Left ventricle myocardium superior (tissue), 1 donor: Measurements from ENCODE around the gene ZNF524. TPM values are rescaled to one million over a fixed set of nuclear protein-coding genes. Genes with fewer than 3 reads are reported as not detected.
A peak's percentile ranks its signal among the peaks of the same experiment; 100 is the strongest.

Source experiments
- ATAC-seq: fragments of 200-7000 bp; cut with Tn5 transposase; one replicate; pipeline ENCODE4 v1.9.1; 2020; ENCODE audit warnings: mild to moderate bottlenecking, moderate library complexity
- DNase-seq: peaks from one replicate; pipeline ENCODE4 v3.0.0-alpha.2; 2020
- intact Hi-C: fragments of 100-400 bp; cut with micrococcal nuclease; formaldehyde crosslinking; loops from one replicate; pipeline ENCODE4 v1.11.0; 2022
- total RNA-seq: library from RNA; stranded (reverse); fragmentation: NEBNext Ultra II Directional; extraction: Animal tissue kit (Norgen Biotek cat#: 25700); gene quantifications from one replicate; pipeline ENCODE4 v1.2.1, GENCODE V29; 2021
- donor health status: DM: no; HTN: yes; CAD: no; lungs with severe emphysema.

The ZNF524 gene
- total RNA-seq, 1 donor from 2014 or later: 17.0 TPM

DNA sequence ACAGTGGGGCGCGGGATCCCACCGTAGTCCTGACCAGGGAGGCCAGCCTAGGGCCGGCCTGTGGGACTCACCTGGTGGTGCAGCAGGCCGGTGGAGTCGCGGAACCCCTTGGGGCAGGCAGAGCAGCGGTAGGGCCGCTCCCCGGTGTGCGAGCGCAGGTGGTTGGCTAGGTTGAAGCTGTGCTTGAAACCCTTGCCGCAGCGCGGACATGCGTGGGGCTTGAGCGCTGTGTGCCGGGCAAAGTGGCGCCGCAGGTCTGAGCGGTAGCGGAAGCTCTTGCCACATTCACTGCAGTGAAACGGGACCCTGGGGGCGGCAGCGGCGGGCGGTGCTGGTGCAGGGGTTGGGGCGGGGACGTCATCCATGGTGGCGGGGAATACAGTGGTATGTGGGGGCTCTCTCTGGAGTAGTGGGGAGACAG lies 2.6 kb upstream of the ZNF524 start:
- peak; percentile 48 for DNase-seq
- intact Hi-C loops: no loop called here

DNA sequence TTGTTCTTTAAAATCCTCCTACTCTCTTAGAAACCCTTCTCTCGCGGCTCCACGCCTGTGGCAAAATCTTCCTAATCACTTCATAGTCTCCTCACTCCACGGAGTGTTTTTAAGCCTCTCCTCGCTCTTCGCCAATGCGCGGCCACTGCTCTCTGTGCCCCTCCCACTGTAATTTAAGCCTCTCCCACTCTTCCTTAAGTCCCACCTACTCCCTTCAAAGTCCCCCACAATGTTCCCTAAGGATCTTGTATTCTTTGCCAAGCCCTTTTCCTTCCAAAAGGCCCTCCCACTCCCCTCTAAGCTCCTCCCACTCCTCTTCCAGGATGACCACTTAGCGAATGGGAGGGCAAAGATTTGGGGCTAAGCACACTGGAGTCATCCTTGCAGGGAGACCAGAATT lies 2.1 kb upstream of the ZNF524 start:
- intact Hi-C loops: no loop called here
- no peak for ATAC-seq
- no peak for DNase-seq

More for the DNA sequence above, 2.6 kb upstream of the ZNF524 start:
- no peak for ATAC-seq

DNA sequence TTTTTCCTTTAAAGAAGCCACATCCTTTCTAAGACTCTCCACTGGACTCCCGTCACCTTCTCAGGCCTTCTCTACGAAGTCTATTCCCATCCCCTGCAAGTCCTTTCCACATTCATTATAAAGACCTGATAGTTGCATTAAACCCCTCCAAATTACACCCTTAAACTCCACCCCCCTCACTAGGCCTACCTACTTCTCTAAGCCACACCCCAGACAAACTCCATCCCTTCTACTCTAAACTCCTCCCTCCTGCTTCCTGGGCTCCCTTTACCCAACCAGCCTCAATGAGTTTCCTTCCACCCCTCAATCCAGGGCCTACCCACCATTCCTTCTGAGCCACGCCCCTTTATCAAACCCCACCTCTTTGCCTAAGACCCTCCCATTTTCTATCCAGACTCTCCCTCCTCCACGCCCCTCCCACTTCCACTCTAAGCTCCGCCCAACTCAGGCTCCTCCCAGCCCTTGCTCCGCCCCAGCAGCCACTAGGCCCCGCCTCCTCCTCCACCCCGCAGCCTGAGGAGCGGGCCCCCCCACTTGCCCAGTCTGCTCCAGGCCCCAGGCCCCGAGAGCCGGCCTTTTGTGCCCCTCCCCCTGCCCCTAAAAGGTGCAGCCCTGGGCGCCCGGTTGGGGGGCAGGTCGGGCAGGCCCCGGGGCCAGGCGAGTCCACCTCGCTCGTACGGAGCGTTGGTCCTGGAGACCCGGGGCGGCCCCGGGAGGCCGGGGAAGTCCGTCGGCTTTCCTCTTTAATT lies 1.2 kb upstream of the ZNF524 start:
- peak; percentile 93 for DNase-seq
- peak; percentile 78 for ATAC-seq
- intact Hi-C loops: no loop called here

DNA sequence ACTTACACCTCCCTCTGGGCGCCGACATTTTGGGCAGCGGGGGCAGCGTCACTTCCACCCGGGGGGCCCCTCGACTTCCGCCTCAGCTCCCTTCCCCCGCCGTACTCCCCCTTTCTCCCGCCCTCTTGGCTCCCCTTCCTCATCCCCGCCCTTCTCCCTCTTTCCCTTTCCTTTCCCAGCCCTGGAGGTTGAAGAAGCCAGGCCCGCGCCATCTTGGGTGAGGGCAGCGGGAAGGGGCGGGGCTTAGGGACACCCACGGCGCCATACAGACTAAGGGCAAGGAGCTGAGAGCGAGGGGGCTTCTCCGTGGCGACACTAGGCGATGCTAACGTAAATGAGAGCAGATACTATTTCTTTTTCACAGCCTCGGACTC lies 633 bp upstream of the ZNF524 start, which contains the start of gene FIZ1:
Gene FIZ1, minus strand, starts transcription at position 50 of the 374 bp plus-strand sequence. CDS start 1,652 bp downstream, outside the sequence.
- DNase-seq (peak; percentile 98), ATAC-seq (peak; percentile 88)
- intact Hi-C loops: no loop called here

DNA sequence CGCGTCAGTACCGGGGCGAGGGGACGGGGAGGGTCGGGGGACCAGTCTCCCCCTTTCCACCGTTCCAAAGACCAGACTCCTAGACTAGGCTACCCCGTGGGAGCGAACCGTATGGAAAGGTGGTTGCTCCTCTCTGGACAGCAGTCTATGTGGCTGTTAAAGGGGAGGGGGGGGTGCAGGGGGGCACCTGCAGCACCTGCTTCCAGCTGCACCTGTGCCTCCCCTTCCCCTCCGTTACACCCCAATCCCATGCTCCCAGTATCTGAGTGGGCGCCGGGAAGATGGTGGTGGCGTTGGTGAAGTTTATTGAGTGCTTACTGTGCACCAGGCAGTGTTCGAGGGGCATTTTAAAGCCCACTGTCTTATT lies 557 bp downstream of the ZNF524 start:
- DNase-seq (no peak), ATAC-seq (no peak)
- intact Hi-C loops: loop anchor here (10.0 kb wide), 1 partner anchor 86 kb away; no protein-coding TSS in a partner anchor

DNA sequence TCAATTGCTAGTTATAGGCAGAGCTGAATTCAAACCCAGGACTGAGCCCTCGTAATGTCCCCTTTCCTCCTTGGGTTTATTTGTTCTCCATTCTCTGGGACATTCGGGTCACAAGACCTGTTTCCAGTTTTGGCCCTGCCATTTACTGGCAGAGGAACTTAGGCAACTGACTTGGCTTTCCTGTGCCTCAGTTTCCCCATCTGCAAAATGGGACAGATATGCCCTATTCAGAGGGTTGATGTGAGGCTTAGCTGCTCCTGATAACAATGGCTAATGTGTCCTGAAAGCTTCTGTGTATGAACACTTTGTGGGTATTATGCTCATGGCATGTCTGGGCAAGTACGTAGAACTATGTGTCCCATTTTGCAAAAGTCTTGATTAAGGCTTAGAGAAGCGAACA lies 996 bp downstream of the ZNF524 start:
- ATAC-seq (no peak), DNase-seq (no peak)
- intact Hi-C loops: loop anchor here (10.0 kb wide), 1 partner anchor 86 kb away; no protein-coding TSS in a partner anchor

DNA sequence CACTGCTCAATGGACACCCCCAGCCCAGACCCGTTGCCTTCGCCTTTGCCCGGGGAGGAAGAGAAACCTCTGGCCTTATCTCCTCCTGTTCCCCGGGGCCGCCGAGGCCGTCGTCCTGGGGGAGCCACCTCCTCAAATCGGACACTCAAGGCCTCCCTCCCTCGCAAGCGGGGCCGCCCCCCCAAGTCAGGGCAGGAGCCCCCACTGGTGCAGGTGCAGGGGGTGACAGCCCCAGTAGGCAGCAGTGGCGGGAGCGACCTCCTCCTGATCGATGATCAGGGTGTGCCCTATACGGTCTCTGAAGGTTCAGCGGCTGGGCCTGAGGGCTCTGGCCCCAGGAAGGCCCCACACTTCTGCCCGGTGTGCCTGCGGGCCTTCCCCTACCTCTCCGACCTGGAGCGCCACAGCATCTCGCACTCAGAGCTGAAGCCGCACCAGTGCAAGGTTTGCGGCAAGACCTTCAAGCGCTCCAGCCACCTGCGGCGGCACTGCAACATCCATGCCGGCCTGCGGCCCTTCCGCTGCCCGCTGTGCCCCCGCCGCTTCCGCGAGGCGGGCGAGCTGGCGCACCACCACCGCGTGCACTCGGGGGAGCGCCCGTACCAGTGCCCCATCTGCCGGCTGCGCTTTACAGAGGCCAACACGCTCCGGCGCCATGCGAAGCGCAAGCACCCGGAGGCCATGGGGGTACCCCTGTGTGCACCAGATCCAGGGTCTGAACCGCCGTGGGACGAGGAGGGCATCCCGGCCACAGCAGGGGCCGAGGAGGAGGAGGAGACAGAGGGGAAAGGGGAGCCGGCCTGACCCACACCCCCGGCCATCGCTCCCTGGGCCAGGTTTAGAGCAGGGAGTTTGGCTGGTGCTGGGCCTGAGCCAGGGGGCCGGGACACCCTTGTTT lies 2.3 kb downstream of the ZNF524 start:
- DNase-seq: peak; percentile 38
- no peak for ATAC-seq
- intact Hi-C loops: loop anchor here (10.0 kb wide), 1 partner anchor 88 kb away; no protein-coding TSS in a partner anchor

DNA sequence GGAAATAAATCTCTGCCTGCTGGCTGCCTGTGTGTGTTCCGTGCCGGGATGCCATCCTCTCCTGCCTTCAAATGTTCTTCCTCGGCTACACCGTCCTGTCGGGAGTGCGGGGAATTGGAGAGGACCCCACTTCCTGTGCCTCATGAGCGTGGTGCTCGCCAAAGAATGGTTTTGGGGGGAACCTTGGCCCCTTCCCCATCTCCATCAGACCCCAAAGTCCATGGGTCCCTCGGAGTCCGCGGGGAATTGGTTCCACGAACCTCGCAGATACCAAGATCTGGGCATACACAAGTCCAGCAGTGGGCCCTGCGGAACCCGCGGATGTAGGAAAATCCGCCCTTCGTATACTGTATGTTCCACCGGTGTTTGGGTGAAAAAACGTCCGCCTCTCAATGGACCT lies 3.0 kb downstream of the ZNF524 start:
- ATAC-seq (no peak), DNase-seq (no peak)
- intact Hi-C loops: loop anchor here (10.0 kb wide), 1 partner anchor 88 kb away; no protein-coding TSS in a partner anchor

DNA sequence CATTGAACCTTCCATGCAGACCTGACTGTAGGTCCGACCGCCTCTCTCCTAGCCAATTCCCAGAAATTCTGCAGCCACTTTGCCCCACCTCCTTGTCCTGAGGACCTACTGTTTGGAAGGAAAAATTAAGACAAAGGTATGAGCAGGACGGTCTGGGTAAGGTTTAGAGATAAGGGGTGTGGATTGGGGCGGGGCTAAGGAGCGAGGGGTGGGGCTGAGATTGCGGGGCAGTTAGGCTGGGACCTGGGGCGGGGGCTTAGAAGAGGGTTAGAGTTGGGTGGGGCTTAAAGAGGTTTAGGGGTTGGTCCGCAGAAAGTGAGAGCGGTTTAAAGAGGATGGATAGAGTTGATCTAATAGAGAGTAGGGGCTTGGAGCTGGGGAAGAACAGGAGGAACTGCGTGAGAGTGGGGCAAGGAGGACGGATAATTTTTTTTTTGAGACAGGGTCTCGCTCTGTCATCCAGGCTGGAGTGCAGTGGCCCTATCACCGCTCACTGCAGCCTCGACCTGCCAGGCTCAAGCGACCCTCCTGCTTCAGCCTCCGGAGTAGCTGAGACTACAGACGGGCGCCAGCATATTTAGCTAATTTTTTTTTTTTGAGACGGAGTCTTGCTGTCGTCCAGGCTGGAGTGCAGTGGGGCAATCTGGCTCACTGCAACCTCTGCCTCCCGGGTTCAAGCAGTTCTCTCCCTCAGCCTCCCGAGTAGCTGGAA lies 3.6 kb downstream of the ZNF524 start:
- intact Hi-C loops: loop anchor here (10.0 kb wide), 1 partner anchor 89 kb away; no protein-coding TSS in a partner anchor
- ATAC-seq (no peak), DNase-seq (no peak)

DNA sequence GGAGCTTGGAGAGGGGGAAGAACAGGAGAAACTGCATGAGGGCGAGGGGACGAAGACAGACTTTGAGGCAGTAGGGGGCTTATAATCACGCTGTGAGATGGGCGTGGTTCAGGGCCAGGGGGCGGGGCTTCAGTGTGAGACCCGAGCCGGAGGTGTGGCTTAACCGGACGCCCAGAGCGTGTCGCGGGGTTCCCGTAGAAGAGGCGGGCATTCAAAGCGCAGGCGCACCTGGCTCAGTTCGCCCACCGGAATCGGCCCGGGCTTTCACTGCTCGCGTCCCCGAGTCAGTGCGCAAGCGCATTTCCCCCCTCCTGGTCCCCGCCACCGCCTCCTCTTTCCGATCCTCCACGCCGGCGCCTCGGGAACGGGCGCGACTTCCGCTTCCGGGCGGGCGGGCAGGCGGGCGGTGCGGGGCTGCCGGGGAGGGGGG lies 5.1 kb downstream of the ZNF524 start:
- intact Hi-C loops: loop anchor here (10.0 kb wide), 1 partner anchor 90 kb away; no protein-coding TSS in a partner anchor
- ATAC-seq (peak; percentile 83), DNase-seq (peak; percentile 98)

DNA sequence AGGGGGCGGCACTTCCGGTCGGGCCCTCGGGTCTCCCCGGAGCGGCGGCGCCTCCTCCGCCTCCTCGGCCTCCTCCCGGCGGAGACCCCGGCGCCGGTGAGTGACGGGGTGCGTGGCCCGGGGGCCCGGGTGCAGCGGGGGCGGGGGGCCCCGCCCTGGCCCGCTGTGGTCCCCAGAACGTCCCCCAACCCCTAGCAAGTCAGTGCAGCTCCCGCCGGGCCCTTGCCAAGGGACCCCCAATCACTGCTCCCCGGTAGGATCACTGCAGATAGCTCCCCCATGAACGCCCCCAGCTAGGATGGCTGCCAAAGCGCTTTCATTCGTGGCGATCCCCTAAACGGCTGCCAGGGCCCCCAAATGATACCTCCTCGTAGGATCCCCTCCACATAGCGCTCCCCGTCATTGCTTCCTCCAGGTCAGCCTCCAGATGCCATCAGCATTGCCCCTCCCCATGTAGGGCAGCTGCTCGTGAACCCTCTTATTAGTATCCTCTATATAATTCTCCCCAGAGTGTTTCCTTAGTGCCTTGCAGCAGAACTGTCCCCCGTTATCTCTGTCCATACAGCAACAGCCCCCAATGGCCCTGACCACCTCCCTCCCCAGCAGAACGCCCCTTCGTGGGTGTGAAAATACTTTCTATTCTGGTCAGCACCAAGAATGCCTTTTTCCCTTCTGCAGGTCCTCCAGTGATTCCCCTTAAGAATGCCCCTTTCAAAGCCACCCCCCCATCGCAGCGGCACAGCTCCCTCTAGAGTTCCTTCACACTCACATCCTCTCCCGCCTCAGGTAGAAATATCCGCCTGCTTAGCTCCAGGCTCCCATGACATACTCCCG lies 5.8 kb downstream of the ZNF524 start, which contains the start of gene ZNF865:
Gene ZNF865, plus strand, starts transcription at position 11 of the 834 bp plus-strand sequence. CDS start 7,972 bp downstream, outside the sequence.
- intact Hi-C loops: loop anchor here (10.0 kb wide), 1 partner anchor 91 kb away; no protein-coding TSS in a partner anchor
- DNase-seq: peak; percentile 67
- peak; percentile 42 for ATAC-seq

DNA sequence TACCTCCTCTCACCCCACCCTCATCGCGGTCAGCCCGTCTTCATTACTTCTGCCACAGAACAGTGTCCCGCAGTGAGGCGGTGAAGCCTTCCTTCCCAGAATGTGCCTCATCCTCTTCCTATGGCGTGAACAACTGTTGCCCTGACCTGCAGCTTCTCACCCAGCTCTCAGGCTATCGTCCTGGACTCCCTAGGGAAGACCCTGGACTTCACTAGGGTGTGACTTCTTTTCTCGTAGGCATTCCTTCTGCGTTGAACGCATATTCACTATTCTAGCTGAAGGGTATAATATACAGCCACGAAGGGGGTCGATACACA lies 6.3 kb downstream of the ZNF524 start:
- no peak for ATAC-seq
- no peak for DNase-seq
- intact Hi-C loops: loop anchor here (10.0 kb wide), 1 partner anchor 92 kb away; no protein-coding TSS in a partner anchor

DNA sequence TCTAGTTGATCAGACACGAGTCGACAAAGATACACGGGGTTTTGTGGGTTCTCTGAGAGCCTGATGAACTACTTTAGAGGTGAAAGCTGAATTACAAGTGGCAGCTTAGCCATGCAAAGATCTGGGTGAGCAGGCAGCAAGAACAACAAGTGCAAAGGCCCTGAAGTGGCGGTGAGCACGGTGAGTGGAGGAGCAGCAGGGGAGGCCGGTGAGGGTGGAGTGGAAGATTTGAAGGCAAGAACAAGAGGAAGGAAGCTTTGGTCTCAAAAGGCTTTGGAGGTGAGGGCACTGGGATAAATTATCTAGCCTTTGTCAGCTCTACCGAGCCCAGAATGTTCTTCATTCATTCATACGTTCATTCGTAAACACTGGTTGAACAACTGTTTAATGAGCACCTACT lies 6.7 kb downstream of the ZNF524 start:
- intact Hi-C loops: loop anchor here (10.0 kb wide), 1 partner anchor 92 kb away; no protein-coding TSS in a partner anchor
- DNase-seq (no peak), ATAC-seq (no peak)

DNA sequence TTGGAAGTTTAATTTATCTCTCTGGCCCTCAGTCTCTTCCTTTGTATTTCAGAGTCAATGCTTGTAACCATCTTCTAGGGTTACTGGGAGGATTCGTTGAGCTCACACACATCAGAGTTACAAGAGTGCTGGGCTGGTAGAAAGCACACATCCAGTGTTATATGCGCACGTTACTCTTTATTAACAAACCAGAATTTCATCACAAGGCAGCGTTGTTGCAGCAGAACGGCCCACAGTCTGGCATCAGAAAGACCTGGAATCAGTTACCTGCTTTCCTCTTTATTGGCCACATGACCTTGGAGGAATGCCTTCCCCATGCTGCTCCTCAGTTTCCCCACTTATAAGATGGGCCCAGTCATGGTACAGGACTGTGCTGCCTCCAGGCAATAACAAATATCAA lies 9.2 kb downstream of the ZNF524 start:
- no peak for DNase-seq
- intact Hi-C loops: loop anchor here (10.0 kb wide), 1 partner anchor 95 kb away; no protein-coding TSS in a partner anchor
- ATAC-seq: no peak

DNA sequence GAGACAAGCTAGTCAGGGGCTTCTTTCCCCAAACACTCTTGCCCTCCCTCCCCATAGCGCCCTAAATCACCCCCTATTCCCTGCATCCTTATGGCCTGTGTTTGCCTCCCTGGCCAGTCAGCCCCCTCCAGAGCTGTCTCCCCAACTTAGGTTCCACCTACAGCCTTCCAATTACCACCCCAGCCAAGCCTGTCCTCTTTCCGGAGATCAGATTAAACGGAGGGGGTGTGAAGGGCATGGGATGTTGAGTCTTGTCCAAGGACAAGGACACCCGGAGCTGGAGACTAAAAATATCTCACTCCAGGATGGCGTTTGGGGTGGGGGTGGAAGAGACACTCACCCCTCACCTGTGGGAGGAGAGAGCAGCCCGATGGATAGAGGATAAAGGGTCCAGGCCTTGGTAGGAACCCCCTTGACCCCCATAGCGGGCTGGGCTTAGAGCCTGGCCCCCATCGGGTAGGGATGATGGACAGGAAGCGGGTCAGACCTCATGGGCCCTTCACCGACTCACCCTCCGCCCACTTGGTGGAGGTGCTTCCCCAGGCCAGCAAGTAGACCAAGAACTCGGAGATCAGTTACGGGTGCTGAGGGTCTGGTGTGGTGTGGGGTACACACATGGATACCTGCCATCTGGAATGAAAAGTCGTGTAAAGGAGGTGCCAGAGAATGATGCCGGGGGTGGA lies 11.4 kb downstream of the ZNF524 start:
- ATAC-seq (peak; percentile 79), DNase-seq (peak; percentile 37)
- intact Hi-C loops: no loop called here

DNA sequence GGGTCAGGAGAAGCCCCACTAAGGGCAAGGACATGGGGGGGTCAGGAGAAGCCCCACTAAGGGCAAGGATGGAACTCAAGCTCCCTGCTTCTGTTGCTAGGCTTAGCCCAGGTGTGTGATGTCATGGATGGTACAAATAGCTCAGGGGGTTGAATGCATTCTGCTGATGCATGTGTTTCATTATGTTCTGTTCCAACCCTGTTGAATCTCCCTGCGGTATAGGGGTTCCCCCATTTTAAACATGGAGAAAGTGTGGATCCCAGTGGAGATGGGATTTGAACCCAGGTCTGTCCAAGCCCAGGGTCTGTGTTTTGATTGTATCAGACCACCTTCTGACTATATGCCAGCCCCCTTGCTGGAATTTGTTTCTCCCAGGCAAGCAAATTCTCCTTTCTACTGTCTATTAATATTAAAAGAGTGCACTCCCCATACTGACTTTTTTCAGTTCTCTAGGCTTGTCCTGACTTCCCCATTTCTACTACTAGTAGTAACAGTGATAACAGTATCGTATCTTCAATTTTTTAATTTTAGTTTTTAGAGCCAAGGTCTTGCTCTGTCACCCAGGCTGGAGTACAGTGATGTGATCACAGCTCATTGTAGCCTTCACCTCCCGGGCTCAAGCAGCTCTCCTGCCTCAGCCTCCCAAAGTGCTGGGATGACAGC lies 12.0 kb downstream of the ZNF524 start:
- ATAC-seq: peak; percentile 34

DNA sequence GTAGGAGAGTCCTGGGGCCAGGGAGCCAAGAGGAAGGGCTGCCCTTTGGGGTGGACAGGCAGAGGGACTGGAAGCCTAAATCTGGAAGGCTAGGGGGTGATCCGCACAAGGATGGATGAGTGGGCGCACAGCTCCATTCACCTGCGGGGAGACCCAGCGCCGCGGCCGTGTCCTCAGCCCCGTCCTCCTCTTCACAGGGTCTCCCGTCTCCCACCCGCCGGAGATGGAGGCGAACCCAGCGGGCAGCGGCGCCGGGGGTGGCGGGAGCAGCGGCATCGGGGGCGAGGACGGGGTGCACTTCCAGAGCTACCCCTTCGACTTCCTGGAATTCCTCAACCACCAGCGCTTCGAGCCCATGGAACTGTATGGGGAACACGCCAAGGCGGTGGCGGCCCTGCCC lies 13.3 kb downstream of the ZNF524 start:
- intact Hi-C loops: no loop called here
- DNase-seq: no peak
- no peak for ATAC-seq

More for the DNA sequence above, 12.0 kb downstream of the ZNF524 start:
- intact Hi-C loops: no loop called here
- DNase-seq: no peak
